ENCODE results near the gene DHX29. TPM values are rescaled to one million over a fixed set of nuclear protein-coding genes. Genes with fewer than 3 reads are reported as not detected.

The DHX29 gene, protein sequence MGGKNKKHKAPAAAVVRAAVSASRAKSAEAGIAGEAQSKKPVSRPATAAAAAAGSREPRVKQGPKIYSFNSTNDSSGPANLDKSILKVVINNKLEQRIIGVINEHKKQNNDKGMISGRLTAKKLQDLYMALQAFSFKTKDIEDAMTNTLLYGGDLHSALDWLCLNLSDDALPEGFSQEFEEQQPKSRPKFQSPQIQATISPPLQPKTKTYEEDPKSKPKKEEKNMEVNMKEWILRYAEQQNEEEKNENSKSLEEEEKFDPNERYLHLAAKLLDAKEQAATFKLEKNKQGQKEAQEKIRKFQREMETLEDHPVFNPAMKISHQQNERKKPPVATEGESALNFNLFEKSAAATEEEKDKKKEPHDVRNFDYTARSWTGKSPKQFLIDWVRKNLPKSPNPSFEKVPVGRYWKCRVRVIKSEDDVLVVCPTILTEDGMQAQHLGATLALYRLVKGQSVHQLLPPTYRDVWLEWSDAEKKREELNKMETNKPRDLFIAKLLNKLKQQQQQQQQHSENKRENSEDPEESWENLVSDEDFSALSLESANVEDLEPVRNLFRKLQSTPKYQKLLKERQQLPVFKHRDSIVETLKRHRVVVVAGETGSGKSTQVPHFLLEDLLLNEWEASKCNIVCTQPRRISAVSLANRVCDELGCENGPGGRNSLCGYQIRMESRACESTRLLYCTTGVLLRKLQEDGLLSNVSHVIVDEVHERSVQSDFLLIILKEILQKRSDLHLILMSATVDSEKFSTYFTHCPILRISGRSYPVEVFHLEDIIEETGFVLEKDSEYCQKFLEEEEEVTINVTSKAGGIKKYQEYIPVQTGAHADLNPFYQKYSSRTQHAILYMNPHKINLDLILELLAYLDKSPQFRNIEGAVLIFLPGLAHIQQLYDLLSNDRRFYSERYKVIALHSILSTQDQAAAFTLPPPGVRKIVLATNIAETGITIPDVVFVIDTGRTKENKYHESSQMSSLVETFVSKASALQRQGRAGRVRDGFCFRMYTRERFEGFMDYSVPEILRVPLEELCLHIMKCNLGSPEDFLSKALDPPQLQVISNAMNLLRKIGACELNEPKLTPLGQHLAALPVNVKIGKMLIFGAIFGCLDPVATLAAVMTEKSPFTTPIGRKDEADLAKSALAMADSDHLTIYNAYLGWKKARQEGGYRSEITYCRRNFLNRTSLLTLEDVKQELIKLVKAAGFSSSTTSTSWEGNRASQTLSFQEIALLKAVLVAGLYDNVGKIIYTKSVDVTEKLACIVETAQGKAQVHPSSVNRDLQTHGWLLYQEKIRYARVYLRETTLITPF (N-terminal part only)
- 21.5 to 28.4 TPM (median 25.8 TPM) in 5 replicates for total RNA-seq (2022; extraction: Qiagen RNA extraction; ENCODE audit: low read depth)

DNA sequence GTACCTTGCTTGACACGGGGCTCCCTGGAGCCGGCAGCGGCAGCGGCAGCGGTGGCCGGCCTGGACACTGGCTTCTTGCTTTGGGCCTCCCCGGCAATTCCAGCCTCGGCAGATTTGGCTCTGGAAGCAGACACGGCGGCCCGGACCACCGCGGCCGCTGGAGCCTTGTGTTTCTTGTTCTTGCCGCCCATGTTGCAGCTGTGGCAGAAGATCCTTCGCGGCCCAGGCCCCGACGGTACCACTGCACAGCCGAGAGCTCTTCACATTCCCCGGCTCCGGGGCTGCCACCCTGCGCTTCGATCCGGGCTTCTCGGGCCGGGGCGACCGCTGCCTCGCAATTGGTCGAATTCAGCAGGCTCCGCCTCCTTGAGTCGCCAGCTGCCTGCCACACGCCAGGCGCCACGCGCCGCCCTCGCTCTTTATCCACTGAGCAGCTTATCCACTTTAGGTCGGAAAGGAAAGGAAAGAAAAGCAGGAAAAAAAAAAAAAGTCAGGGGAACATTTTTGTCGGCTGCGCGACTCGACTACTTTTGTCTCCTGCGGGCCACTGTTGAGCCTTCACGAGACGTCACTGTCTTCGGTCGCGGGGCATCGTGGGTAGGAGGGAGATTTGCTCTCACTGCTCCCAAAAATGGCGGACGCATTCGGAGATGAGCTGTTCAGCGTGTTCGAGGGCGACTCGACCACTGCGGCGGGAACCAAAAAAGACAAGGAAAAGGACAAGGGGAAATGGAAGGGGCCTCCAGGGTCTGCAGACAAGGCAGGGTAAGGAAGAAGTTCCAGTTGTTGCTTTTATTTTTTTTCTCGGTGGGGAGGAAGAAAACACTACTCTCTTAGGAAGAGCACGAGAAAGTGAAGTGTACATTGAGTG is at the start of gene DHX29, which contains the start of gene MTREX:
Gene DHX29 (minus strand): TSS at position 312 of the 871 bp plus-strand sequence. CDS start 121 bp downstream, at position 191.
Gene MTREX (plus strand): TSS at position 607 of the 871 bp plus-strand sequence. CDS start 25 bp downstream, at position 632.

DNA sequence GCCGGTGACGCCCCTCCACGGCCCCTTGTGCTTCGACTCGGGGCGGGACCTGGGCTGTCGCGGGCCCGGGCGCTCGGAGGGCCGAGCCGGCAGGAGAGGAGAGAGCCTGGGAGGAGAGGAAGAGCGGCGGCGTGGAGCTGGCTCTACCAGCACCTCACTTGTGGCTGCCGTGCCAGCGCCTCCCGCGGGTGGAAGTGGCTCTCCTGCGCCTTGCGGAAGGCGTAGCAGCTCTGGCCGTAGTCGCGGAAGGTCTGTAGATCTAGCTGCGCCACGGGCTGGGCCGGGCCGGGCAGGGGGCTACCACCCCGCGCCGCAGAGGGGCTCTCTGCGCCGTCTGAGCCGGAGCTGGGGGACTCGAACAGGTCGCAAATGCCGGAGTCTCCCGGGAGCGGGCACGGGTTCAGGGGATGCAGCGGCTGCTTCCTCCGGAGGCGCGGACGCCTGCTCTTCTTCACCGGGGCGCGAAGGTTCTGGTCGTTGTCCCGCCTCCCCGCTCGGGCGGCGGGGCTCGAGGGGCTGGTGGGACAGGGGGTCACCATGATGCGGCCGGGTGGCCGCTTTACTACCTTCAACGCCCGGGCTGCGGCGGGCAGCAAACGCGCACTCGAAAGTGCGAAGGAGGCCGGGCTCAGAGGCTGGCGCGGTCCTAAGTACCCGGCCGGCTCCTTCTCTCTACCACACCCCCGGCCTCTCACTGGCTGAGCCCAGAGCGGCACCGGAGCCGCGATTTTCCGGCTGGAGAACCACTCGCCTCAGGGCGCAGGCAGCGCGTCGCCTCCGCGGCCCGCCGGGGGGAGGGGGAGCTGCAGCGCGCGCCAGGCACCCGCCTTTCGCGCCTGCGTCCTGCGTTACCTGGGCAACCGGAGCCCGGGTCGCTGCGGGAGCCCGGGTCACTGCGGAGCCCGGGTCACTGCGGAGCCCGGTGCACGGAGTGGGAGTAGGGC is 74.2 kb downstream of the DHX29 start, which contains the start of gene CCNO:
Gene CCNO (minus strand): TSS at position 624 of the 944 bp plus-strand sequence. CDS start 85 bp downstream, at position 539.

DNA sequence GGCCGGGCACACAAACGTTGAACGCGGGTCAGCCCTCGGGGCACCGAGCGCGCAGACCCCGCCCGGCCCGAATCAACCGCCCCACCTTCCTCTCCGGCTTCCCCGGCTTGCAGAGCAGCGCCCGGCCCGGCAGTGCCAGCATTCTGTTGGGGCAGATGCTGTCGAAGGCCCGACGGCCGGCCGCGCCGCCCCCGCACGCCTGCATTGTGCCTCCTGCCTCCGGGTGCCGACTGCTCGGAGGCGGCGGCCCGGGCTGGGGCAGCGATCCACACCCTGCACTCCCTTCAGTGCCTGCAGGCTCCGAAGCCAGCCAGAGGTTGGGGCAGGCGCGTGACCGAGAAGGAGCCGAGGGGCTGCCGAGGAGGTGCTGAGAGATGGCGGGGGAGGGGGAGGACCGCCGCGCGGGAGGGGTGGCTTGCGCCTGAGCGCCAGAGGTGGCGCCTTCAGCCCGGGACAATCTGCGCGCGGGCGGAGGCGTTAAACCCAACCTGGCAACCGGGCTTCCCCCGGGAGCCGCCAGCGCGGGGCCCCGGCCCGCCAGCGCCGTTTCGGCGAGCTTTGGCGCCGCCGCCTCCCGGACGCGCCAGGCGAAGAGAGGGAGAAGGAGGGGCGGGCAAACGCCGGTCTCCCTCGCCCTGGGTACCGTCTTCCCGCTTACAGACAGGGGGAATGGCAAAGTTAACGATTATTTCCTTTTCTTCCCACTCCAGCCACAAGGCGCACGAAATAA is 80.4 kb downstream of the DHX29 start, which contains the start of gene MCIDAS:
Gene MCIDAS (minus strand): TSS at position 382 of the 730 bp plus-strand sequence. CDS start 177 bp downstream, at position 205.

Other genes with a start within 250 kb of the DHX29 start
- gene GZMA, start 205.0 kb downstream of the DHX29 start, total RNA-seq (2022; extraction: Qiagen RNA extraction; ENCODE audit: low read depth) = not detected in 5 replicates
- 37.5 to 49.4 TPM (median 44.5 TPM) in 5 replicates for gene GPX8, start 147.5 kb downstream of the DHX29 start, total RNA-seq (2022; extraction: Qiagen RNA extraction; ENCODE audit: low read depth)
- gene CDC20B, start 134.5 kb downstream of the DHX29 start, total RNA-seq (2022; extraction: Qiagen RNA extraction; ENCODE audit: low read depth) = 0.07 to 0.14 TPM (median 0.09 TPM) in 3 of 5 replicates, not detected in the others
- 1.7 to 3.2 TPM (median 2.3 TPM) in 5 replicates for gene MCIDAS, start 80.4 kb downstream of the DHX29 start, total RNA-seq (2022; extraction: Qiagen RNA extraction; ENCODE audit: low read depth)
- 7.1 to 8.7 TPM (median 8.6 TPM) in 5 replicates for gene CCNO, start 74.1 kb downstream of the DHX29 start, total RNA-seq (2022; extraction: Qiagen RNA extraction; ENCODE audit: low read depth)
- gene MTREX, start 295 bp upstream of the DHX29 start, total RNA-seq (2022; extraction: Qiagen RNA extraction; ENCODE audit: low read depth) = 35.5 to 50.1 TPM (median 44.0 TPM) in 5 replicates
- 26.6 to 38.8 TPM (median 32.6 TPM) in 5 replicates for gene PLPP1, start 227.3 kb upstream of the DHX29 start, total RNA-seq (2022; extraction: Qiagen RNA extraction; ENCODE audit: low read depth)

Data from A549 treated with DMSO at 1 μM for 4 hours (cell line).